Right lobe of liver (tissue), 6 donors: ENCODE results near the gene MAPKAPK2. TPM values are rescaled to one million over a fixed set of nuclear protein-coding genes. Genes with fewer than 3 reads are reported as not detected.

Experiments
- ATAC-seq, 4 donors: fragments of 200-7000 bp; cut with Tn5 transposase; one replicate each; pipeline ENCODE4 v1.9.1; 2020; ENCODE audit warnings: mild to moderate bottlenecking in 4 of 4, moderate library complexity in 4 of 4
- DNase-seq, 3 donors: peaks; one replicate each; pipeline ENCODE4 v3.0.0-alpha.2; 2020
- H3K27ac ChIP-seq, 3 donors: fragments of 200-600 bp; one replicate each; pipeline ENCODE4 v1.8.0; 2022
- H3K27me3 ChIP-seq, 2 donors: fragments of 200-600 bp; one replicate each; pipeline ENCODE4 v1.8.0; 2022
- H3K36me3 ChIP-seq, 4 donors: fragments of 200-600 bp; sonication (generic) in 1 of 4; one replicate each; pipeline versions ENCODE4 v1.5.1 to v1.8.0; 2017 to 2022; ENCODE audit warnings: control low read depth in 1 of 4
- H3K4me1 ChIP-seq, 4 donors: fragments of 200-600 bp; sonication (generic) in 1 of 4; one replicate each; pipeline versions ENCODE4 v1.5.1 to v1.8.0; 2017 to 2022; ENCODE audit warnings: control low read depth in 1 of 4
- H3K4me3 ChIP-seq, 3 donors: fragments of 200-600 bp; one replicate each; pipeline ENCODE4 v1.8.0; 2022
- H3K9me3 ChIP-seq, 4 donors: fragments of 200-600 bp; sonication (generic) in 1 of 4; one replicate each; pipeline versions ENCODE4 v1.5.1 to v1.8.0; 2017 to 2022; ENCODE audit warnings: control low read depth in 1 of 4
- CTCF ChIP-seq, 4 donors: fragments of 200-600 bp in 3 of 4; fragments of 450-650 bp in 1 of 4; IDR thresholded peaks; one replicate each; pipeline versions ENCODE4 v1.5.1 to v1.8.0; 2016 to 2022; ENCODE audit warnings: antibody characterized with exemption in 4 of 4, mild to moderate bottlenecking in 2 of 4
- POLR2A ChIP-seq: fragments of 450-650 bp; IDR thresholded peaks from one replicate; pipeline ENCODE4 v1.6.1; 2017; ENCODE audit warnings: antibody characterized with exemption, mild to moderate bottlenecking
- whole genome bisulfite sequencing: methylation state at CpG from one replicate; pipeline ENCODE4 v1.1.6; 2018; ENCODE audit warnings: low coverage, low lambda C conversion rate; ENCODE audit not compliant: insufficient coverage; ENCODE audit errors: missing lambda C conversion rate; 5-methylcytosine and 5-hydroxymethylcytosine counted together
- intact Hi-C, 2 donors: fragments of 100-400 bp; cut with DNase I; formaldehyde crosslinking; loops; one replicate each; pipeline versions ENCODE4 v1.11.2 to v1.14.1; 2022
- total RNA-seq, 6 experiments: library from RNA; depleted of rRNA in 2 of 6; stranded (reverse); fragments of >200 nt in 2 of 6; fragmentation: NEBNext Ultra II Directional in 3 of 6; extraction: Animal tissue kit (Norgen Biotek cat#: 25700) in 3 of 6; gene quantifications; one replicate each; pipeline versions ENCODE4 v1.1.0 to v1.2.4, GENCODE V29; 2016 to 2023
- donor health status: DM: no; HTN: yes; CAD: no.
- donor health status: DM: no; HTN: no; CAD: no.
- donor health status: DM: no; HTN: no; CAD: no.
- donor health status: DM: no; HTN: yes; CAD: no.
- donor health status: DM: no; HTN: yes; CAD: no.

MAPKAPK2 gene
- total RNA-seq, 6 experiments from 2014 or later = 25.6 to 46.6 (median 34.0) TPM

GRCh38 chr1:206666031-206666561 is 18.6 kb upstream of the MAPKAPK2 start:
- H3K4me3 ChIP-seq = no peak overlapping the region
- peak overlapping the region in 2 of 3 donors; percentile 59 to 87 for H3K27ac ChIP-seq
- TF ChIP-seq CTCF (IDR thresholded peaks at IDR 0.05) = no peak
- no peak for TF ChIP-seq POLR2A
- no peaks in the 10 kb centered on the region for H3K36me3 ChIP-seq
- H3K4me1 ChIP-seq = peaks cover 0 to 31% (median 4%) of the 10 kb centered on the region in 4 donors
- 39% methylated on average over 2 of the region's 3 CpGs for WGBS
- intact Hi-C loops = no loop called here
- ATAC-seq = no peak
- H3K9me3 ChIP-seq = no peaks in the 10 kb centered on the region
- DNase-seq = no peak
- no peaks in the 10 kb centered on the region for H3K27me3 ChIP-seq

- H3K27ac ChIP-seq = peak overlapping the region; percentile 25 to 87 (median 59)
- WGBS = 40% methylated on average over 5 of the region's 5 CpGs
- intact Hi-C loops = no loop called here
Measured at GRCh38 chr1:206666954-206667665, 17.6 kb upstream of the MAPKAPK2 start.

GRCh38 chr1:206668351-206668750 is 16.4 kb upstream of the MAPKAPK2 start:
- 53% methylated on average over 2 of the region's 2 CpGs for WGBS
- intact Hi-C loops = no loop called here
- ATAC-seq (no peak), DNase-seq (no peak)
- H3K27ac ChIP-seq = no peak overlapping the region
- H3K27me3 ChIP-seq = no peaks in the 10 kb centered on the region
- H3K4me1 ChIP-seq = peaks cover 0 to 31% (median 4%) of the 10 kb centered on the region in 4 donors
- no peaks in the 10 kb centered on the region for H3K9me3 ChIP-seq
- H3K4me3 ChIP-seq = no peak overlapping the region
- TF ChIP-seq CTCF (IDR thresholded peaks at IDR 0.05) (no peak), POLR2A (no peak)
- H3K36me3 ChIP-seq = no peaks in the 10 kb centered on the region

More at GRCh38 chr1:206666954-206667665, 17.6 kb upstream of the MAPKAPK2 start:
- Histone ChIP-seq H3K4me1 (peaks cover 0 to 31% (median 4%) of the 10 kb centered on the region in 4 donors), H3K27me3 (no peaks in the 10 kb centered on the region), H3K9me3 (no peaks in the 10 kb centered on the region), H3K36me3 (no peaks in the 10 kb centered on the region), H3K4me3 (no peak overlapping the region)
- DNase-seq (peak; percentile 80 to 89 (median 86)), ATAC-seq (peak; percentile 84 to 92 (median 89))
- TF ChIP-seq POLR2A = no peak
- no peak for TF ChIP-seq CTCF (IDR thresholded peaks at IDR 0.05)

- no peak overlapping the region for H3K27ac ChIP-seq
- peaks cover 0 to 28% (median 4%) of the 10 kb centered on the region in 4 donors for H3K4me1 ChIP-seq
- TF ChIP-seq POLR2A (no peak), CTCF (IDR thresholded peaks at IDR 0.05) (no peak)
- H3K4me3 ChIP-seq = no peak overlapping the region
- intact Hi-C loops = no loop called here
- no peaks in the 10 kb centered on the region for H3K27me3 ChIP-seq
- no peaks in the 10 kb centered on the region for H3K36me3 ChIP-seq
- ATAC-seq (no peak), DNase-seq (no peak)
- H3K9me3 ChIP-seq = no peaks in the 10 kb centered on the region
- WGBS = 93% methylated on average over 5 of the region's 6 CpGs
Measured at GRCh38 chr1:206668874-206669410, 15.8 kb upstream of the MAPKAPK2 start.
